ENCODE measurements around the gene LPXN. TPM values are rescaled to one million over a fixed set of nuclear protein-coding genes. Genes with fewer than 3 reads are reported as not detected.

LPXN gene
- 2.7 TPM for total RNA-seq

DNA sequence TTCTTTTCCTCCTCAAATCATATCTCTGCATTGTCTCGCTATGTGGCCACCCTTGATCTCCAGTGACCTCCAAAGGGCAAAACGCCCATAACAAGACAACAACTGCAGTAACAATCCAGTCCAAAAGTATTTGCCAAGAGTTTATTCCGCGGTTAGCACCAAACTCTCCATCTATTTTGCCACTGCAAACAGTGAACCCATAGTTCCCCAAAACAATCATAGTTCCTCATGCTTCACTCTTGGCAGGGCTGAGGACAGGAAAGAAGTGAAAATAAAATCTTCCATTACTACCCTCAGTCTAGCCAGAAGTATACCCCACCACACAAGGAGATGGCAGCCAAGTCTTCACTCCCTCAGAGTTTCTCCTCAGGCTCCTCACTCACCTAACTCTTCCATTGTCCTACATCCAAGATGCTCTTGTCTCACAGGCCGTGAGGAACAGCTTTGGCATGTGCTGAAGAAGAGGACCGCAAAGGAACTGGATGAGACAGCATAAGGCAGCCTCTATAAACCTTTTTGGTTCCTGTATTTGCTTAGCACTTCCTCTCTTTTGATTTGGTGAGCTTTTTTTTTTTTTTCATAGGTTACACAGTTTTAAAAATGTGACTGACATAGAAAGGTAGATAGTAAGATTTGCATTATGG is at the start of gene LPXN:
LPXN (minus strand) TSS at position 480 of the 644 bp plus-strand sequence; CDS start at position 396, 84 bp downstream.
- no peak for DNase-seq

DNA sequence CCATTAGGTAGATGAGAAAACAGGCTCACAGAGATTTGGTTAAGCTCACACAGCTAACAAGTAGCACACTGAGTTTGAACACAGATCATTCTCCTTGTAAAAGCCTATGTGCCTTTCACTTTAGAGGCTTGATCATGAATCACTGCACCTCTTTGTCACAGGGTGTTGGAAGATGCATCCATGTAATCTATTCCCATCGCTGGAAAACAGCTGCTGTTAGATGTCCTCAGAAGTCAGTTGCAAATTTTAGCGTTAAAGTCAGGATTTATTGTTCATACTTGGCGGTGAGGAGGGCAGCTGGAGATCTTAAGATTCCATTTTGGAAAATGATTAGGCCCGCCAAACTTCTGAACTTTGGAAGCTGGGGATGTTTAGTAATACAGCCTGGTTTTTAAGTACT is 49.4 kb upstream of the LPXN start:
- no peak for DNase-seq

DNA sequence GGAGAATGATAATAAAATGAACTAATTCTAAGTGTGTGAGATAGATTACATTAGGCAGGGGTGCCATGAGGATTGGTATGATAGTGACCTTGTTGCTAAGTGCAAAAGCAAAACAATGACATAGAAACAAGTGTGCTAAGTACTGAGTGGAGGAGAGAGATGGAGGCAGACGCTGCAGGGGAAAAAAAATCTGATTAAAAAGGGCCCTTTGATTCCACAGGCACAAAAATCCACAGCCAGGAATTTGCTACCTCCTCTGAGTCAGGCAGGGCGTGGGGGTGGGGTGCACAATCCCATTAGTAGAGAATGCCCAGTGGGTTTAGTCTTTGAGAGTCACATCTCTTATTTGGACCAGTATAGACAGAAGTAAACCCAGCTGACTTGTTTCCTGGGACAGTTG is 46.7 kb upstream of the LPXN start, which contains the start of gene CNTF:
CNTF (plus strand) TSS at position 322 of the 400 bp plus-strand sequence. CDS start 88 bp downstream, outside the sequence.
- DNase-seq = no peak

DNA sequence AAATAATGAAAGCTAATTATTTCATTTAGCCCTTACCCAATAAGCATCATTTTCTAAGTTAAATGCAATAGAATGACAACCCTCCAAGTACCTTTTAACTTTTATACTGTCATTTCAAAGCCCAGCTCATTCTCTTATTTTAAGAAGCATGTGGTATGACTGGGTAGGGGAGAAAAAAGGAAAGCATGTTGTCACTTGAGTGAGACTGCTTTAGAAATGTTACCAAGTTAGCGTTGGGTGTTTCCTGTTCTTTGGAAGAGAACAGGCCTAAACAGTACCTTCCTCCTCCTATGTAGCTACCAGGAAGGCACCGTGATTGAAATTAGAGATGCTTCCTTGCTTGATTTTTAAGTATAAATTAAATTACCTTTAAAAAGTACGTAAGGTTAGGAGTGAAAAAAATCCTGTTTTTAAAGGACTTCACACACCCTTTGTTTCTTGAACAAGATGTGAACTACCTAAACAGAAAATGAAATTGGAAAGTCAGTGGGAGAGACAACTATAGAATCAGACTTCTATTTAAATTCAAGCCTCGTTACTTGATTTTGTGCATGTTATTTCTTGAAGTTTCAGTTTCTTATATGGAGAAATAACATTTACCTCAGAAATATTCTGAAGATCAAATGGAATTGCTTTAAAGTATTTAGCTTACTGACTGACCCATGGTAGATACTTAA is 46.1 kb upstream of the LPXN start:
- DNase-seq = no peak

DNA sequence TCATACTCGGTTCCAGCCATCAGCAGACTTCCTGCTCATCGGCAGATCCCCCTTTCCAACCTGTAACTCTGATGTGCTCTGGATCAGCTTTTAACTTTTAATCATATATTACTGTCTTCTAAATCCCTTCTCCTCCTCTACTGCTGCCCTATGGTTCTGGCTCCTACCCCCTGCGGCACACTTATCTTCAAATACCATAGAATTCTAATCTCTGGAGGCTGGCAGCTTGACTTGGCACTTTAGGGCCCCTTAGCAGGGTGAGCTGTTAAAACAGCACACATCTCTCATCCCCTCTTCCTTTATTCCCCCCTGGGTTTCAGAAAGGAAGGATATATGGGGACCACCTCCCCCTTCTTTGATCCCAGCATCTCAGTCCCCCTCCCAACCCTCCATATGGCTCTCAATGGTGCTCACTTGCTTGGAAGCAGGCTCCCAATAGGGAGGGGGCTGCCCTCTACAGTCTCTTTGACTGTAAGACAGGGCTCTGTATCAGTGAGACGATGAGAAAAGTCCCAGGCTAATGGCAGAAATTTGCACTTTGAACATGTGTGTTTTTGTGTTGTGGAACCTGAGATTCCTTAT is 42.4 kb upstream of the LPXN start:
- no peak for DNase-seq

DNA sequence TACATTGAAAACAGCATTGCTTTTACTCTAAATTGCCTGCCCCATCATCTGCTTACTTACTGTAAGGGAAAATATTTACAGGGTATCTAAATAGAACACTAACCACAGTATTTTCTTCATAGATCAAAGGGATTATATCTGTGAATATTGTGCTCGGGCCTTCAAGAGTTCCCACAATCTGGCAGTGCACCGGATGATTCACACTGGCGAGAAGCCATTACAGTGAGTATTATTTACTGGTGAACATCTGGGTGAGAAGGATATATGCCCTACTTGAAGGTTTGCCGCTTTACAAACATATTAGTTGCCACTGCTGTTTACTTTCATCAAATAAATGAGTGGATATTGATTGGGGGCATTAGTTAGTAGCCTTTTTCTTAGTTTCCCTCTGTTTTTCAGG is 40.9 kb upstream of the LPXN start:
- no peak for DNase-seq

DNA sequence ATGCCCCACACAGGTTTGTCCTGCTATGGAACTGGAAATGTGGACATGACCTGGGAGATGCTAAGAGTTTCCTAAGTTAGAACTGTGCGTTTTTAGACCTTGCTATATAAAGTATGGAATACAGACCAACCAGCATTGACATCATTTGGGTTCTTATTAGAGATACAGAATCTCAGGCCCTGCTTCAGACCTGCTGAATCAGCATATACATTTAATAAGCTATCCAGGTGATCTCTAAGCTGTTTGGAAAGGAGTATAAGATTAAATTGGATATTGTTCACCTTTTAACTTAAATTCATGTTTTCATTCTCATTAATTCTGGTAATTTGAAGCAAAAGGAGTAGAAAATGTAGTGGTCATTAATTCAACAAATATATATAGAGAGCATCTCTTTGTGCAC is 39.9 kb upstream of the LPXN start:
- DNase-seq = no peak

DNA sequence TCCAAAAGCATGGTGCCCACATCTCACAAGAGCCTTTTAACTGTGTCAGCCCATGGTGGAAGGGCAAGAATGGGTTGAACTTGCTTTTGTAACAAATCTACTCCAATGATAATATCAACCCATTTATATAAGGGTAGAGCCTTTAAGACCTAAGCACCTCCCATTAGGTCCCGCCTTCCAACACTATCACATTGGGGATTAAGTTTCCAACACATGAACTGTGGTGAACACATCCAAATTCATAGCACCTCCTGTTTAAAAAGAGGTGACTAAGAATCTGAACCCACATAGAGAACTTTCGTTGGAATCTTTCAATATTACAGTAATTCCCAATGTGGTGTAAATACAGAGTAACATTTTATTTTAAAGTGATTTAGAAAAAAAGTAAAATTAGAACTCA is 37.6 kb upstream of the LPXN start:
- no peak for DNase-seq

DNA sequence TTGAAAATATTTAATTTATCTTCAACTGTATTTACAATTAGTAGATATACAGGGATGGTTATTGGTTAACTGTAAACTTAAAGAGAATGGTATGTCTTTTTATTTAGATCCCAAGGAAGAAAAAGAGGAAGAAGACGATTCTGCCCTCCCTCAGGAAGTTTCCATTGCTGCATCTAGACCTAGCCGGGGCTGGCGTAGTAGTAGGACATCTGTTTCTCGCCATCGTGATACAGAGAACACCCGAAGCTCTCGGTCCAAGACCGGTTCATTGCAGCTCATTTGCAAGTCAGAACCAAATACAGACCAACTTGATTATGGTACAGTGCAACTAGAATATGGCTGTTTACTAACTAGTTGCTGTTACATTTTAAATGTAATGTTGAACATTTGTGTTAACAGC is 34.1 kb upstream of the LPXN start:
- DNase-seq = no peak

DNA sequence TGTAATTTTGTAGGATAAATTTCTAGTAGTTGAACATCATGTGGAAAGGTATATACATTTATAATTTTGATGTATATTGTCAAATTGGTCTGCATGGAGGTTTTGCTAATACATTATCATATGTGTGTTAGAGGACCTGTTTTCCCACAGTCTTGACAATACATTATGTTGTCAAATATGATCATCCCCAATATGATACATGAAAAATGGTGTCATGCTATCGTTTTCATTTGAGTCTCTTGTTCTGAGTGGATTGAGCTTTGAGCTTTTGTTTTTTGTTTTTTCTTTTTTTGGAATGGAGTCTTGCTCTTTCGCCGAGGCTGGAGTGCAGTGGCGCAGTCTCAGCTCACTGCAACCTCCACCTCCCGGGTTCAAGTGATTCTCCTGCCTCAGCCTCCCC is 32.7 kb upstream of the LPXN start:
- no peak for DNase-seq

DNA sequence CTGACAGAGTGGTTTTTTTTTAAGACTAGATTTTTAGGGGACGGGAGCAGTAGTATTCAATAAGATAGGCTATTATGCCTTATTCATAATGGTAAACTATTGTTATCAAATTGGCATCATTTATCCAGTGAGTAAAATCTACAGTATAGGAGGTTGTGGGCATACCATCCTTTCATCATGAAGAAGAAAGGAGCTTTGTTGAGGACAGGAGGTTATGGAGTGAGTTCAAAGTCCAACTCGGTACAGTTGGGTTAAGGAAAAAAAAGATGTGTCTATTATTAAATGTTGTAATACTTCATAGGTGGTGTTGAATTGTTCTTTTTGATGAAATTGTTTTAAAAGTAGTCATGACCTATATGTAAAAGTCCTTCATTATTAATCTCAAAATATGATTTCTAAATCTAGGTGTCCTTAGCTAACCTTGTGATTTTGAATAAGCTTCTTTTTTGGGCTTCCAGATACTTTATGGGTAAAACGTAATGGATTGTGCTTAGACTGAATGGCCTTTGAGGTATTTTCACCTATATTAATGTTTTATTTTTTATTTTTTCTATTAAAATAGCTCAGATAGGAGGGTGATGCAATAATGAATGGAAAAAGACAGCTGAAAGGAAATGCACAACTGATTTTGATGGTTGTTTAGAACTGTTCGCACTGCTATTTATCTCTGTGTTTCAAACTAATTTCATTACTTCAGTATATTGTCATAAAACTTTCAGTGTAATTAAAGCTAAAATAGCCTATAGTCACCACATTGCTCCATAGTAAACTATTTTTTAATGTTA is 31.5 kb upstream of the LPXN start:
- DNase-seq = no peak

DNA sequence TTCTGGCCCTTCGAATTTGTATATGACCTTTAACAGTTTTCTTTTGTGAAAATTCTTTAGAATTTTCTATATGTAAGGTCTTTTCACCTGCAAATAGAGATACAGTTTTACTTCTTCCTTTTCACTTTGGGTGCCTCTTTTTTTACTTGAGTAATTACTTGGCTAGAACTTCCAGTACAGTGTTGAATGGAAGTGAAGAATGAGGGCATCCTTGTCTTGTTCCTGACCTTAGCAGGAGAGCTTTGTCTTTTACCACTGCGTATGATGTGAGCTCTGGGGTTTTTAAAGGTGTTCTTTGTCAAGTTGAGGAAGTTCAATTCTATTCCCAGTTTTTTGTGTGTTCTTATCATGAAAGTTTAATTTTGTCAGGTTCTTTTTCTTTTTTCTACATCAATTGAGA is 24.9 kb upstream of the LPXN start:
- DNase-seq = no peak

DNA sequence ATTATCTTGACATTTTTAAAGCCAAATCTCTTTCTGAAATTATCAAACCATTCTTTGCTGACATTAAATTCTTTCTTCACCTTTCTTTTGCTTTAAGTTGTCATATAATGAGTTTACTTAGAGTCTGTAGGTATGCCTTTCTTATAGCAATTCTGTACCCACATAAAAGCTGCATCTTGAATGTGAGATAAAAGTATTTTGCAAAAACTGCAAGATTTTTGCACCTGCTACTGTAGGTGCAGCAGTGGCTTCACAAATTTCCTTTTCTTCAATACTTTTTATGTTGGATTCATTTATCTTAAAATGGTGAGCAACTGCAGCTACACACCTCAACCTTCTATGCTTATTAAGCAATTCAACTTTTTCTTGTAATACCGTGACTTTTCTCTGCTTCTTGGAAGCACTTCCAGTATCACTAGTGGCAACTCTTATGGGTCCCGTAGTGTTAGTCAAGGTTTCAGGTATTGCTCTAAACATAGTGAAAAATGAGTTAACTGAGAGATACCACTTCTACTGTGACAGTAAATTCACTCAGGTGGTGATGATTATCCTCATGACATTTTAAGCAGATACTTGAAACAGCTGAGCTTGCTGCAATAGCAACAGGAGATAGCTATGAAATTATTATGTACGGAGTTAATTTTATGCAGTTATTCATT is 22.0 kb upstream of the LPXN start:
- no peak for DNase-seq

DNA sequence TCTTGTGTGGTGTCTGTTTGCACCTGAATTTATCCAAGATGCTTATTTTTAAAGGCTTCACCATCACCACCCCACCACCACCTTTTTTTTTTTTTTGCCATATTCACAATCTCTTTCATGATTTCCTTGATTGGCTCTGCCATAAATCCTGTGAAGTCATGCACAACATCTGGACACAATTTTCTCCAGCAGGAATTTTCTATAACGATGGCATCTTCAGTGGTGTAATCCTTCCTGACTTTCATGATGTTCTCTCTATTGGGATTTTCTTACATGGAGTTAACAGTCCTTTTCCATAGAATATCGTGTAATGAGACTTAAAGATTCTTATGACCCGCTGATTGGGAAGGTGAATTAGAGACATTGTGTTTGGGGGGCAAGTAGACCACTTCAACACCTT is 21.0 kb upstream of the LPXN start:
- no peak for DNase-seq

DNA sequence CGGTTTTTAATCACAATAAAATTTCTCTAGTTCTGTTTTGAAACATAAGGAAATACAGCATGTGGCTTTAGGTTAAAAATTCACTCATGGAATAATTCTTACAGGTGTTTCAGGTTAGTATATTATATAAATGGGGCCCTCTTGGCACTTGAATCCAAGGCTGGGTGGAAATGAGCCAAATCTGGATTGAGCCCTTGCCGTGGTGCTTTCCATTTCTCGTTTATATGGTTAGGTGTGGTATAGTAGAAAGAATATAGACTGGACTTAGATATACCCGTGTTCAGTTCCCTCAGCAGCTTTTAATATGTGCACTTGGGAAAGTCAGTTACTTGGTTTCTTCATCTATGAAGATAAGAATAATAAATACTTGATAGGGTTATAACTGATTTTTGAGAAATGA is 19.2 kb upstream of the LPXN start:
- no peak for DNase-seq

DNA sequence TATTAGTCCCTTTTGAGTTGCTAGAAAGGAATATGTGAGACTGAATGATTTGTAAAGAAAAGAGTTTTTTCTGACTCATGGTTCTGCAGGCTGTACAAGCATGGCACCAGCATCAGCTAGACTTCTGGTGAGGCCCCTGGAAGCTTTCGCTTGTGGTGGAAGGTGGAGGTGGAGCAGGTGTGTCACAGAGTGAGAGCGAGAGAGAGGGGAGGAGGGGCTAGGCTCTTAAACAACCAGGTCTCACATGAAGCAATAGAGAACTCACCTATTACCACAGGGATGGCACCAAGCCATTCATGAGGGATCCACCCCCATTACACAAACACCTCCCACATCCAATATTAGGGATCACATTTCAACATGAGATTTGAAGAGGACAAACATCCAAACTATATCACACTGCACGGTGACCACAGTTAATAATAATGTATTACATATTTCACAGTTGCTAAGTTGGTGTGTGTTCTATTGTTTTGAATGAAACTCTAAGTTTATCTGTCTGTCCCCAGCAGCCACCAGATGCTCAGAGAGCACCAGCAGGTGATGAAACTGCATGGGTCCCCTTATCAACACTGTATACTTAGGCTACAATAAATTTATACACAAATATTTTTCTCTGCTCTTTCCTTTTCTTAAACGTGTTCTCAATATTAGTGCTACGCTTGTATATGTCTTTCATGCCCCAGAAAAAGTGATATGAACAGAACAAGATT is 17.3 kb upstream of the LPXN start:
- no peak for DNase-seq

DNA sequence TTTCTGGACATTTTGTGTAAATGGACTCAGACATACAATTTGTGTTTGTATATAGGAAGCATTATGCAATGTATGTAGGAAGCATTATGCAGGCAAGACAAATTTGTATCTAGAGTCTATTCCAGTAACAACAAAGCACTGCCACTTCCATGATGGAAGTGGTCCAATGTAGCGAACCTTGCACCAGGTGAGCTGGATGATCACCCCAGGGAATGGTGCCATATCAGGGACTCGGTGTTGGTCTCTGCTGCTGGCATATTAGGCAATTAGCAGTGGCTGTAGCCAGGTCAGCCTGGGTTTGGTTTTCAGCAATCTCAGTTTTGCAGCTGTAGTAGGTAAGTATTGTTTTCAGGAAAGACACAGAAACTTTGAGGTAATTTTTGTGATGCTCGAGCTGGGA is 16.0 kb upstream of the LPXN start:
- no peak for DNase-seq

DNA sequence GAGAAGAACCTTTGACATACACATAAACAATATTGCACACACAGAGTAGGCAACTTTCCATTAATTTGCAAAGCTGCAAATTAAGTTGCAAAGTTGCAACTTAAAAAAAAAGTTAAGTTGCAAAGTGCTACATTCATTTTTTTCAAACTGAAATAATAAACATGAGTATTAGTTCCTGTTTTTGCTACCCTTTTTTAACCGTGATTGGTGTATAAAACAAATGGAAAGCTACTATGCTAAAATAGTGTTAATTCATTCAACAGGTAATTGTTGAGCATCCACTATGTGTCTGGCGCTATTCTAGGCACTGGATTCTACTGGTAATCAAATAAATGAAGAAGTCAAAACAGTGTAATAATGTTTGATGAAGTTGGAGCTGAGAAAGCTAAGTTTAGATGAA is 11.3 kb upstream of the LPXN start:
- no peak for DNase-seq

DNA sequence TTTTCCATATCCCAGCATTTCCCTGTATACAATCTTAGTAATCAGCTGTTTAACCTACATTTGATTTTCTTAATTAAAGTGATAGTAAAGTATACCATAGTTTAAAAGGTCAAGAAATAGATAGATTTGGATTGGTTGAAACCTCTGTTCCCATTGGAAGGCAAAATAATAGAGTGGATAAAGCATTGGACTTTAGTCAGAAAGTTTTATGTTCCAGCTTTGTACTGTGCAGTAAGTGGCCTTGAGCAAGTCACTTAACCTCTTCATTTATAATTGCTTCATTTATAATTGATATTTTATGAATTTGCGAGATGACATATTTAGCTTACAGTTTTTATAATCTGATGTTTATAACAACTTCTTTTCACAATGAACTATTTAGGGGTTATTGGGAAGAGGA is 6.8 kb upstream of the LPXN start:
- no peak for DNase-seq

DNA sequence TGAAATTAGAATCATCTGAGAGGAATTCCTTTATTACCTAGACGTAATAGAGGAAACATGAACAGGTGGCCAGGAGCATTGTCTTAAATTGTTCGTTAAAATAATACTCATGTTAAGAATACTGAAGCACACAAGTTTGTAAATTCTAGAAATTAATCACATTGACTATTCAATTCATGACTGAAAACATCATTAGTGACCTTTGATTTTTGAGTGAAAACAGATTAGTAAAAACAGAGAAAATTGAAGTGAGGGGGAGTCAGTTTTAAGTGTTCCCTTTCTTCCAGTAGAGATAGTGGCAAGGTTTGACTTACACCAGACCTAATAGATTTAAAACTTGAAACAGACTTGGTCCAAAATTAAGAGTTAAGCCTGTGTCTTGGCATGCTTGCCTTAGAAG is 4.7 kb upstream of the LPXN start:
- DNase-seq = no peak

DNA sequence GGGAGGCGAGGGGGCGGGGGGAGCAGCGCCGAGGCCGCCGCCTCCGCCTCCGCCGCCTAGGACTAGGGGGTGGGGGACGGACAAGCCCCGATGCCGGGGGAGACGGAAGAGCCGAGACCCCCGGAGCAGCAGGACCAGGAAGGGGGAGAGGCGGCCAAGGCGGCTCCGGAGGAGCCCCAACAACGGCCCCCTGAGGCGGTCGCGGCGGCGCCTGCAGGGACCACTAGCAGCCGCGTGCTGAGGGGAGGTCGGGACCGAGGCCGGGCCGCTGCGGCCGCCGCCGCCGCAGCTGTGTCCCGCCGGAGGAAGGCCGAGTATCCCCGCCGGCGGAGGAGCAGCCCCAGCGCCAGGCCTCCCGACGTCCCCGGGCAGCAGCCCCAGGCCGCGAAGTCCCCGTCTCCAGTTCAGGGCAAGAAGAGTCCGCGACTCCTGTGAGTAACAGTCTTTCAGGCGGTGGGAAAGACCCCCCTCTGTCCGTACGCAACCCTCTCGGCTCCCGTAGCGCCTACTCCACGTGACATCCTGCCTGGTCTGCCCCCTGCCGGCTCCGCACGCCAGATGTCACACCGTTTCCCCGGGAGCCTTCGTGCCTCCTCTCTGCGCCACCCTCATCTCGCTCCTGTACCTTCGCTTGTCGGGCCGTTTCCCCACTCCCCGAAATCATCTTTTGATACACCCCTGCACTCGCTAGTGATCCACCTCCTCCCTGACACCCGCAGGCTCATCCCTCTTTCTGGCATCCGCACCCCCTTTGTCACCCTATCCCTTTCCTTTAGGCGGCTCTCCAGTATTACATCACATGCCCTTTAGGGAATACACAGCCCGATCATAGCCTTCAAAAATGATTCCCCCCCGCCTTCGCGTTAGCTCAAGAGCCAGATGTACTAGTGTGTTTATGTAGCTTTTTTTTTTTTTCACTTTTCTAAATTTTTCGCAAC is 3.8 kb upstream of the LPXN start:
- DNase-seq = peak; percentile 85

Measured in occipital lobe (tissue), 2 donors.